Activated CD4-positive, alpha-beta T cell treated with anti-CD3 and anti-CD28 coated beads for 4 hours (primary cell): ENCODE data around the gene RIC1.
"Not testable (repeated sequence)": the region's sequence is repeated elsewhere in the genome, so short reads cannot be mapped to it uniquely, and the experiment has no call there.

Source experiments
- DNase-seq, 2 donors: peaks; one replicate each; pipeline ENCODE4 v3.0.0-alpha.2; 2020

The RIC1 gene

DNA sequence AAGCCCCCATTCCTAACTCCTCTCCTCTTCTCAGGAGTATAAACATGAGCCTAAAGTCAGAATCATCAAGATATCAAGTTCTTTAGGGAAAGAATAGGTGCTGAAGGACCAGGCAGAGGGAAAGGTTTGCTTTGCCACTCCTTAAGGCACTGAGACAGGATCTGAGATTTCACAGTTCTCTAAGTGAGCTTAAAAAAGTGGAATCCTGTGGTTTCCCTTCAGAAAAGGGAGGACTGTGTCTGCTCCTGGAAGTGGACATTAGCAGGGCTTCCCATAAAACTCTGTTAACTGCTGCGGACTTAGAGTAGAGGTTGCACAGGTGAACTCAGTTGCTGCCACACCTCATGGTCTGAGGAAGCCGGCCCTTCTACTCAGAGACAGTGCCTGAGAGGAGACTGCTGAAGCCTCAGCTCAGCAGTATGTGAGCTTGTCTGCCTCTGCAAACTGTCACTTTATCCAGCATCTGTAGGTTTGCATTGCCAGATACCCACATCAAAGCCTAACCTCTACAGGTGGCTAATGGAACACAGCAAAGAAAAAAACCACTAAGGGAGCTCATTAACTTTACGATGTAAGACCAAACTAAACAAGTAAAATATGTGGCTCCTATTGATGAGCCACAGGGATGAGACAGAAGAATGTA, 42.9 kb downstream of the RIC1 start:
- peak in 1 of 2 donors; percentile 1 for DNase-seq

GRCh38 chr9:5675046-5675445, 46.1 kb downstream of the RIC1 start:
- DNase-seq = not testable (repeated sequence)

GRCh38 chr9:5683591-5683990, 54.7 kb downstream of the RIC1 start:
- DNase-seq = not testable (repeated sequence)

DNA sequence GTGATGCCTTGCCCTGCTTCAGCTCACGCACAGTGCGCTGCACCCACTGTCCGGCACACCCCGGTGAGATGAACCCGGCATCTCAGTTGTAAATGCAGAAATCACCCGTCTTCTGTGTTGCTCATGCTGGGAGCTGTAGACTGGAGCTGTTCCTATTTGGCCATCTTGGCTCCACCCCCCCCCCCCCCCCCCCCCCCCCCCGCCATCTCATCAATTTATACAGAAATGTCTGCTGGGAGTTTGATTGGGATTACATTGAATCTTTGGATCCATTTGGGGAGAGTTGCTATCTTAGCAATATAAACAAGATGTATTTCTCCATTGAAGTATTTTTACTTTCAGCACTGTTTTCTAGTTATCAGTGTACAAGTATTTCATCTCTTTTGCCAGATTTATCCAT, 55.2 kb downstream of the RIC1 start:
- DNase-seq = no peak

- no peak for DNase-seq
Measured at GRCh38 chr9:5688109-5688508, 59.2 kb downstream of the RIC1 start.

- DNase-seq = no peak
Measured at GRCh38 chr9:5690278-5690677, 61.4 kb downstream of the RIC1 start.

DNA sequence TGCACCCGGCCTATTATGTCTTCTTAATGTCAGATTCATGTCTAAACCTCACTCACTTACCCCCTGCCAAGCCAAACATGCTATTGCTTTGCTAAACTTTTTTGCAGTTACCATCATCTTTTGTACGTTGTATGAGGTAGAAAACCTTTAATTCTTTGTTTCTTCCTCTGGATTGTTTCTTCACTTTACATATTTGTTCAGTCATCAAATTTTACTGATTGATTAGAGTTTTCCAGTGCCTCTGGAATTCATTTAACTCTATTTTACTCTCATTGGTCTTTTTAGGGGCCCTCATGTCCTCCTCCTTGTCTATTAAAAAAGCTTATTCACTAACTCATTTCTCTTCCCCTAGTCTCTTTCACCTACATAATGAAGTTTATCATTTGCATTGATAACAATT, 67.0 kb downstream of the RIC1 start:
- DNase-seq = no peak

DNA sequence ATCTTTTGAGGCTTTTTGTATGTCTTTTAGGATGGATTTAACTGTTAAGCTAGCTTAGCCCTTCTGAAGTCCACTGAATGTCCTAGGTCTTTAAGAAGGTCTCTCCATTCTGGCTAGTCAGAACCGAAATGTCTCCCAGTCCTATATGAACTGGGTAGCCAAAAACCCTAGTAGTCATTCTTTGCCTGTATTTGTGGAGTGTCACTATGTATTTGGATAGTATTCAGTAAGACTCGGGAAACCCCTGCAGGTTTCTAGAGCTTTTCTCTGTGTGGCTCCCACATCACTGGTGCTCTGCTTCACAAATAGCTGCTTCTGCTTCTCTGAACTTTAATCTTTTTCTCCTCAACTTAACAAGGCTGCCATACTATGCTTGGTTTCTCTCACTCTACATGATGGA, 68.0 kb downstream of the RIC1 start:
- no peak for DNase-seq

DNA sequence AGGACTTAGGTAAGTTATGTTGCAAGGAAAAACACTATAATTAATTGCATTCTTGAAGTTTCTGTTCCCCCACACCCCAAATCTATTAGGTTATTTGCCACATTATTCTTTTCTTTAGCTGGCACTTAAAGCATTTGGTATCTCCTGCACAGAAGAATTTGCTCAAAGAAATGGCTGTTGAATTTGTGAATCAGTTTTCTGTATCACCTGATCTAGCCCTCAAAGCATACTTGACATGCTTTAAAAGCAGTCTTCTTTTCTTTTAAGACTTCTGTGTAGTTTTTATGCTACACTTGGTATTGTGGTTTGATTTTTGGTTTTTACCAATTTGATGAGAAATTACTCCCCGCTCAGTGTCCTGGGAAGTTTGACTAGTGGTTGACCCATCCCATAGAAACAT, 69.1 kb downstream of the RIC1 start:
- no peak for DNase-seq

DNA sequence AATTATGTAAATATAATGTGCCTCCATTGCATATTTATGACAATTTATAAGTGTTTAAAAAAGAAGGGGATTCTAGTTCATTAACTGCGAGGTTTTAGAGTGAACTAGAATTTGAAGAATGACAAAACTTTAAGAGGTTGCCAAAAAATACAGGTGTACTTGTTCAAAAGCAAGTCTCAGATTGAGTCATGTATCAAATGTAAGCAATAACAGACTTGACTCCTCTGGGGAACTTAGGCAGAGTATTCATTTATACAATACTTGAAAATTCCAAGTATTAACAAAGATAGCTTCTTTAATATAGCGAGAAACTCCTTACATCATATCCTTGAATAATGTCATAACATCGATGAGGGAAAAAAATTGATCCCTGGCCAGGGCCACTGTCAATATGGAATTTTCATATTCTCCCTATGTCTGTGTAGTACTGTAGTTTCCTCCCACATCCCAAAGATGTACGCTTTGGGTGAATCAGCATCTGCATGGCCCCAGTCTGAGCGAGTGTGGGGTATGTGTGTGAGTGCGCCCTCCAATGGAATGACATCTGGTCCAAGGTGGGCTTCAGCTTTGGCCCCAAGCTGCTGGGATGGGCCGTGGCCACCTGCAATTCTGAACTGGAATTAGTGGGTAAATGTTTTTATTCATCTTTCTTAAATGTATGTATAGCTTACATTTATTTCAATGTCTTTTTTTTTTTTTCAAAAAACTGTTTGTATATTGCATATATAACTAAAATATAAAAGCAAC, 70.1 kb downstream of the RIC1 start:
- no peak for DNase-seq

GRCh38 chr9:5708414-5708813, 79.5 kb downstream of the RIC1 start:
- DNase-seq = no peak

DNA sequence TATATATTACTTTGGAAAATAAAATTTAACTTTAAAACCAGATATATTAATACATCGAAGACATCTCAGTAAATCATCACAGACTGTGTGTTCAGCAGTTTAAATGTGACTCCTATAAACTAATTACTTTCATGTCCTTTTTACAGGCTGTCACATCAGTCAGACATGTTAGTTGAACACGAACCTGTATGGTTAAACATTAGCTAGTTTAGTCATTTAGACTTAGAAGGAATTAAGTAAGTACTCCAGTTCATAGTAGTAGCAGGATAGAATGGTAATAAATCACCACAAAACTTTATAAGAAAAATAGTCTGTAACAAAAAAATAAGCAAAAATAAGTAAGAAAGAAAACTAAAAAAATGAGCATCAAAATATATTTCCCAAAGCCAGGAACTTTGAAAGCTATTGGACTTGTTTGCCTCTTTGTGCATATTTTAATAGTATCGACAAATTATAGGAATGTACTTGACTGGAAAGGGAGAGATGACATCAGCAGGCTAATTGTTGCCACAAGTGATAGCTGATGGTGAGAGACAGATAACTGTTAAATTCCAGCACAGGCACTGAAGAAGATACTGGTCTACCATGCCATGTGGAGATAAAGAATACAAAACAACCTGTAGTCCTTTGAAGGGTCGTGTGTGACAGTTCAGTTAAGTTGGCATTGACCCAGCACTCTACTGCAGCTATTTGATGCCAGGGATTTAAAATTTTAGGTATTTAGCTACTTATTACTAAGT, 83.9 kb downstream of the RIC1 start:
- DNase-seq = no peak

DNA sequence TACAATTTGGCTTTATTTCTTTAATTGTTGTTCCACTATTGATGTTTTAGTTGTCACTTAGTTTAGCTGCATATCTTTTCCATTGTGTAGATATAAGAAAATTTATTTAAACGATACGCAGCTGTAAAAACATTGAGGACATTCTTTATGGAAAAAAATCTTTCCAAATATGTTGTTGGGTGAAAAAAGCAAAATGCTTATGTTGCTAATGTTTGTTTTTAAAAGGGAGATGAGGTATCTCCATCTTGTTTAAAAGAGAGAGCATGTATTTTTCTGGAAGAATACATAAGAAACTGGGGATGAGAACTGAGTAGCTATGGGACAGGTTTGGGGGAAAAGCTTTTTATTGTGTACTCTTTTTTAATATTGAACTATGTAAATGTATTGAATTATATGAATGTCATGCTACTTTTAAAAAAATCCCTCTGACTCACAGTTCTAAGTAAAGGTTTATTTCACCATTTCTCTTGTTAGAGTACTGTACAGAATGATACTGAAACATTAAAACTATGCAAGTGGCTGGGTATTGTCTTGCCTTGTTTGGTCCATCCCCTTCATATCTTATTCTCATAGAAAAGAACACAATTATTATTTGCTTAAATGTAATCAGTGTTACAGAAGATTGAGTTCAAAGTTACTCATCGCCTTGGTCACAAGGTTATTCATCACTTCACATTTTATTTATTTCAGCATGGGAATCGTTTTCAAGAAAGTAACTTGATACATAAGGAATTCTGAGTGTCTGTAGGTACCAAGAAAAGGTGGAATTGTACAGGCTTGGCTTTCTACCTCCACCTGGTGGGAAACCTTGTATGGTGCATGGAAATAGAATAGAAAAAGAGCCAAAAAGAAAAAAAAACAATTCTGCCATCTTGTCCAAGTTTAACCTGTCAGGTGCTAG, 85.8 kb downstream of the RIC1 start:
- DNase-seq = no peak

DNA sequence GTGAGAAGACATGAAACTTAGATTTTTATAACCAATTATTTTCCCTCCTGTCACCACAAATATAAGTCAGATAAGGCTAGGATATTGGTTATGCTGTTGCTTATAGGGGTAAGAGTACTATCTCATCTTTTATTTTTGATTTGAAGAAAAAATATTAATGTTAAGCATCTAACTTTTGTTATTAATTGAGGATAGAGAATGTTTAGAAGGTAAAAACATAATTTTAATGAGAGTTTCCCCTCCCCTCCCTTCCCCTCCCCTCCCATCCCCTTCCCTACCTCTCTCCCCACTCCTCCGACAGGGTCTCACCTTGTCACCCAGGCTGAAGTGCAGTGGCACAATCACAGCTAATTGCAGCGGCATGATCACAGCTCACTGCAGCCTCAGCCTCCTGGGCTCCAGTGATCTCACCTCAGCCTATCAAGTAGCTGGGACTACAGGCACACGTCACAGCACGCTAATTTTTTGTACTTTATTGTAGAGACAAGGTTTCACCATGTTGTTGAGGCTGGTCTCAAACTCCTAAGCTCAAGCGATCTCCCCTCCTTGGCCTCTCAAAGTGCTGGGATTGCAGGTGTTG, 86.7 kb downstream of the RIC1 start:
- DNase-seq = no peak

DNA sequence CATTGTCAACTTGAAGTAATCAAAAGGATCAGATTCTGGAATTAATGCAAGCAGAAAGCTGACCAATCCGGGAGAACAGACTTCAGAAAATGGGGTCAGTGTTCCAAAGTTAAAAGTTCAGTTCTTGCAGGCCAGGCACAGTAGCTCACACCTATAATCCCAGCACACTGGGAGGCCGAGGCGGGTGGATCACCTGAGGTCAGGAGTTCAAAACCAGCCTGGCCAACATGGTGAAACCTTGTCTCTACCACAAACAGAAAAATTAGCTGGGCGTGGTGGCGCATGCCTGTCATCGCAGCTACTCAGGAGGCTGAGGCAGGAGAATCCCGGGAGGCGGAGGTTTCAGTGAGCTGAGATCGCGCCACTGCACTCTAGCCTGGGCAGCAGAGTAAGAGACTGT, 88.5 kb downstream of the RIC1 start:
- DNase-seq = not testable (repeated sequence)

DNA sequence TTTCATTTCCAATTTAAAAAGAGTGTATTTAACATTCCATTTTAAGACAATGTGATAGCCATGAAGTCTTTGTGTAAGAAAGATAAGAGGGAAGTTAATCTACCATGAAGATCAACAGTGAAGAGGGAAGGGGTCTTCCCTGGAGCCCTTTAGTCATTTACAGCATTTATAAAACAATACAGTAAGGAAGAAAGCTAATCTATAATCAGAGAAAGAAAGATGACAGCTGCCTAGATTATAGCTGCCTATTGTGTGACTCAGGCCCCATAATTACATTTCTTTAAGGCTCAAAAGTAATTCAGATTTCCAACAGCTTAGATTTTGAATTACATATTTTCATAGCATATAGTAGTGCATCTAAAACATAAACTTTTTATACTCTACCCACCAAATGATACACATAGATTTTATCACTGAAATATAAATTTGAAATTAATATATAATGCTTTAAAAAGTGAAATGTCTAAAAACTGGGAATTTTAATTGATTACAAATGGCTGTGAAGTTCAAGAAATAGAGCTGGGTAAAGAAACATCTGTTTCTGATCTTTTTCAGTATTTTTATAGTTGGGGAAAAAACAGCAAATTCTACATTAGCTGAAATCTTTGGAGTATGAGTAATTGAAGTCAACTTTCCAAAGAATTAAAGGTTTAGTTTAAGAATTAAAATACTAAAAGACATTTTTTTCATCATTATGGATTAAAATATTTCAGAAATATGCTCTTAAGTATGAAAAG, 89.6 kb downstream of the RIC1 start:
- no peak for DNase-seq

- DNase-seq = no peak
Measured at GRCh38 chr9:5719100-5719926, 90.4 kb downstream of the RIC1 start.

DNA sequence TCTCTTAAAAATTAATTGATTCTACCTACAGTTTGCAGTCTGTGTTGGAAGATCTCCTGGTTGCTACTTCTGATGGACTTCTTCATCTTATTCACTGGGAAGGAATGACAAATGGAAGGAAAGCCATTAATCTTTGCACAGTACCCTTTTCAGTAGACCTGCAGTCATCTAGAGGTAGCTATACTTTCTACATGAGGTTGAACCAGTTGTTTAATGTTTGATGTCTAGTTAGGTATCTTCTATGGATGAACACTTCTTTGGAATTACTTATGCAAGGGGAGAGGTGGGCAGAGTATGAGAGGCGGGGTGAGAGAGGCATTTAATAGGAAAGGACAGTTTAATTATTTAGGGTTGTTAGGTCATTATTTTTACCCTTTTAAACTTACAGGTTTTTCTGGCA, 91.2 kb downstream of the RIC1 start:
- DNase-seq = no peak

DNA sequence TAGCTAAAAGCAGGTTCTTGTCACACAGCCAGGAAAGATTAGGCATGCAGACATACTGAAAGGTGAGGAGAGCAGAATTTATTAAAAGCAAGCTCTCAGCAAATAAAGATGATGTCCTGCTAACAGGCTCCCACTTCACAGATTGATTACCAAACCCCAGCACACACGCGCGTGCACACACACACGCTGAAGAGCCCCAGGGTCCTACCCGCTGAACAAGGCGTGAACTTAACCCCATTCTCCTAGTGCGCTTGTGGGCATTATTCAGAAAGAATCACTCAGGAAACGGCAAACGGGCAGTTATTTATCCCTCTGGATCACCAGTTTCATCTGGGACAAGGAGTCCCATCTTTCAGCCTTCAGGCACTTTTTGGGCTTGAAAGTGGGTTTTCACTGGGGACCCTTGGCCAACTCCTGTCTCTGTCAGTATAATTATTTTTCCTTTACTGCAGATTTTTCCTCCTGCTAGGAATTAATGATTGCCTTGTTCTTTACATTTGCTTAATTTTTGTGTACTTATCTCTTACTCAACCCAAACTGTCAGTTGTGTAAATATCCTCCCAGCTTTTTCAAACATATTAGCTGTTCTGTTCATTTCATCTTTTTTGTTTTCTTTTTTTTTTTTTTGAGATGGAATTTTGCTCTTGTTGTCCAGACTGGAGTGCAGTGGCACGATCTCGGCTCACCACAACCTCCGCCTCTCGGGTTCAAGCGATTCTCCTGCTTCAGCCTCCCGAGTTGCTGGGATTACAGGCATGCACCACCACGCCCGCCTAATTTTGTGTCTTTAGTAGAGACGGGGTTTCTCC, 92.6 kb downstream of the RIC1 start:
- no peak for DNase-seq

- DNase-seq = not testable (repeated sequence)
Measured at GRCh38 chr9:5722679-5723078, 93.8 kb downstream of the RIC1 start.
